H7 (cell line): ENCODE results near the gene GPR37L1. TPM values are rescaled to one million over a fixed set of nuclear protein-coding genes. Genes with fewer than 3 reads are reported as not detected.
A peak's percentile ranks its signal among the peaks of the same experiment; 100 is the strongest.

ENCODE experiments used
- DNase-seq: peaks from one replicate; pipeline ENCODE4 v3.0.0; 2012
- H3K27me3 ChIP-seq: 2 replicates; pipeline ENCODE4 v1.6.0; 2011; ENCODE audit warnings: mild to moderate bottlenecking, low read length; ENCODE audit not compliant: control insufficient read depth, insufficient read depth
- H3K36me3 ChIP-seq: replicated peaks from 2 replicates; pipeline ENCODE4 v1.5.1; 2011; ENCODE audit warnings: low read length; ENCODE audit not compliant: control insufficient read depth, insufficient read depth
- H3K4me3 ChIP-seq: 2 replicates; pipeline ENCODE4 v1.5.1; 2011; ENCODE audit warnings: low read depth, mild to moderate bottlenecking, control low read depth, low read length, moderate library complexity; ENCODE audit not compliant: insufficient read depth
- total RNA-seq: library from RNA; depleted of rRNA; stranded (reverse); fragments of >200 nt; shearing (Covaris generic); gene quantifications from 2 replicates; pipeline ENCODE4 v1.2.3, GENCODE V29; 2014; rRNA removed

Gene GPR37L1, protein sequence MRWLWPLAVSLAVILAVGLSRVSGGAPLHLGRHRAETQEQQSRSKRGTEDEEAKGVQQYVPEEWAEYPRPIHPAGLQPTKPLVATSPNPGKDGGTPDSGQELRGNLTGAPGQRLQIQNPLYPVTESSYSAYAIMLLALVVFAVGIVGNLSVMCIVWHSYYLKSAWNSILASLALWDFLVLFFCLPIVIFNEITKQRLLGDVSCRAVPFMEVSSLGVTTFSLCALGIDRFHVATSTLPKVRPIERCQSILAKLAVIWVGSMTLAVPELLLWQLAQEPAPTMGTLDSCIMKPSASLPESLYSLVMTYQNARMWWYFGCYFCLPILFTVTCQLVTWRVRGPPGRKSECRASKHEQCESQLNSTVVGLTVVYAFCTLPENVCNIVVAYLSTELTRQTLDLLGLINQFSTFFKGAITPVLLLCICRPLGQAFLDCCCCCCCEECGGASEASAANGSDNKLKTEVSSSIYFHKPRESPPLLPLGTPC
- total RNA-seq = under 0.01 TPM in 1 of 2 replicates, not detected in the other

DNA sequence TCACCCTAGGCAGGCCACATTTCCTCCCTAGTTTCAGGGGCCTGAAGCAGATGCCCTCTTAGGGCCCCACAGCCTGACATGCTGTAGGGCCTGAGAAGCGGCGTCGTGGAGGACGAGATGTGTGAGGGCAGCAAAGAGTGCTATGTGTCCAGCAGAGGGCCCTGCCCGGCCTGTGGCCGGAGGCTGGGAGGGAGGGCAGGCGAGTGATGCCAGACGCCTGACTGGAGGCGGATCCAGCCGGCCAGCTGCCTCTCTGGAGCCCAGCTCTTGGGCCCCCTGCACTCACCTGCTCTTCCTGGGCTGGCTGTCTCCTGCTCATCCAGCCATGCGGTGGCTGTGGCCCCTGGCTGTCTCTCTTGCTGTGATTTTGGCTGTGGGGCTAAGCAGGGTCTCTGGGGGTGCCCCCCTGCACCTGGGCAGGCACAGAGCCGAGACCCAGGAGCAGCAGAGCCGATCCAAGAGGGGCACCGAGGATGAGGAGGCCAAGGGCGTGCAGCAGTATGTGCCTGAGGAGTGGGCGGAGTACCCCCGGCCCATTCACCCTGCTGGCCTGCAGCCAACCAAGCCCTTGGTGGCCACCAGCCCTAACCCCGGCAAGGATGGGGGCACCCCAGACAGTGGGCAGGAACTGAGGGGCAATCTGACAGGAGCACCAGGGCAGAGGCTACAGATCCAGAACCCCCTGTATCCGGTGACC, at the start of gene GPR37L1:
Gene GPR37L1, plus strand, starts transcription at position 279 of the 697 bp plus-strand sequence. Its CDS starts 47 bp downstream, at position 326.
- H3K36me3 ChIP-seq = no peaks in the 10 kb centered on the region
- H3K4me3 ChIP-seq = no peak within 1 kb of the TSS
- DNase-seq = peak; percentile 94
- H3K27me3 ChIP-seq = no peaks in the 10 kb centered on the region

DNA sequence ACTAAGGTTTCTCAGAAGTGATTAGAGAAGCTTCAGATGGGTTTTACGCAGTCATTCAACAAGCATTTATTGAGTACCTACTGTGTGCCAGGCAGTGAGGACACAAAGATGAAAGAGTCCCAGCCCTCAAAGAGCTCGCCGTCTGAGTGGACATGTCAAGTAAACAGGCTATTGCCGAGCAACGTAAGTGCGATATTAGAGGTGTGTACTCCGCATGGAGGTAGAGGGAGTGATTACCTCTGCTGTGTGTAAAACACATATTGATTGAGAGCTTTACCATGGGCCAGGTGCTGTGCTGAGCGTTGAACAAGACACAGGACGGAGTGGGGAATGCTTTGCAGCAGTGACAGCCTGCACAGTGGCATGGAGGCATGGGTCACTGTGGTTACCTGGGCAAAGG, 49.5 kb upstream of the GPR37L1 start:
- H3K36me3 ChIP-seq = no peaks in the 10 kb centered on the region
- H3K27me3 ChIP-seq = no peaks in the 10 kb centered on the region
- no peak overlapping the region for H3K4me3 ChIP-seq
- DNase-seq = no peak

DNA sequence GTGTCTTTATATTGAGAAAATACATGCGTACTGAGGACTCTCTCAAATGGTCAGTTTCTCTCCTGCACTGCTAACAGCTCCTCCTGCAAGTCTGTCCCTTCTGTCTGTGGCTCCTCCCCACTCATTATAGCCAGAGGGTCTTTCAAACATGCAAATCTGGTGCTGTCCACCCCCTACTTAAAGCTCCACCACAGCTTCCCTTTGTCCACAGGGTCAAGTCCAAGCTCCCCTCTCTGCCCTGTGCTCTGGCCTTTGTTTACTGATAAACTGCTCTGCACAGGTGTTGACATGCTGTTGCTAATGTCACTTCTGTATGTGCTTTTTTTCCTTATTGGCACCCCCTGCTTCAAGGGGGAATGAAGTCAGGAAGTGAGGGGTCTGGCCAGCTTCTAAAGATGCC, 47.7 kb upstream of the GPR37L1 start:
- H3K27me3 ChIP-seq = no peaks in the 10 kb centered on the region
- H3K4me3 ChIP-seq = no peak overlapping the region
- no peaks in the 10 kb centered on the region for H3K36me3 ChIP-seq
- DNase-seq = no peak

DNA sequence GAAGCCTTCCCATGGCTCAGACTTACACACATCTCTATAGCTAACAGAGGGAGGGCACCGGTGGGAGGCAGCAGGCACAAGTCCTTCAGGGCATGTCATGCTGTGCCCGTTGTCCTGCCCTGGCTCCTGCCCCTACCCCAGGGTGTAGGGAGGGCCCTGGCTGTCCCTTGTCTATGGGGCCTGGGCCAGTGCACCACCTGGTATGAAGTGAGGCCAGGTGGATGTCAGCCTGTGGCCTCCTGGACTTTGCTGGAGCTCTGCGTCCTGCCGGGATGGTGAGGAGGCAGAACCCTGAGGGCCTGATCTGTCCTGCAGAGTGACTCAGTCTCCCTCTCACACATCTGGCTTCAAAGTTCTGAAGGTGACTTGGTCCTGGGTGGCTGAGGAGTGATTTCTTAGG, 47.3 kb upstream of the GPR37L1 start:
- no peak for DNase-seq

DNA sequence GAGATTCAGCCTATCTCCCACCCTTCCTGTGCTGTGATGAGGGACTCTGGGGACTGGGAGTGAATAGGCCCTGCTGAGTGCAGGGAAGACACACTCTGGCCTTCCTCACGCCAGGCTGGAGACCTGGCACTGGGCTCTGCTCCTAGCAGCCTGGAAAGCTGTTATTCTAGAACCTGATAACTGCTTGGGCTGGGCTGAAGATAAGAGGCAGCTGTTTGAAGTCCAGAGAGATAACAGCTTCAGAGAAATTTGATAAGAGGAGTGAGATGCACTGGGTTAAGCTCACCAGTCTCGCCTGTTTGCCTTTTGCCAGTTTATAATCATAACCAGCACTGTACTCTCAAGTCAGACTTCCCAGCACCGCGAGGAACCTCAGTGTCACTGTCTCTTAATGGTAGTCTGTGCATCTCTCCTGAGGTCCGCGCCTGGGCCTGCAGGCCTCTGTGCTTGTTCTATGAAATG, 46.6 kb upstream of the GPR37L1 start:
- Histone ChIP-seq H3K36me3 (no peaks in the 10 kb centered on the region), H3K27me3 (no peaks in the 10 kb centered on the region), H3K4me3 (no peak overlapping the region)
- no peak for DNase-seq

More for the DNA sequence above, 47.3 kb upstream of the GPR37L1 start:
- H3K27me3 ChIP-seq = no peaks in the 10 kb centered on the region
- no peak overlapping the region for H3K4me3 ChIP-seq
- no peaks in the 10 kb centered on the region for H3K36me3 ChIP-seq

DNA sequence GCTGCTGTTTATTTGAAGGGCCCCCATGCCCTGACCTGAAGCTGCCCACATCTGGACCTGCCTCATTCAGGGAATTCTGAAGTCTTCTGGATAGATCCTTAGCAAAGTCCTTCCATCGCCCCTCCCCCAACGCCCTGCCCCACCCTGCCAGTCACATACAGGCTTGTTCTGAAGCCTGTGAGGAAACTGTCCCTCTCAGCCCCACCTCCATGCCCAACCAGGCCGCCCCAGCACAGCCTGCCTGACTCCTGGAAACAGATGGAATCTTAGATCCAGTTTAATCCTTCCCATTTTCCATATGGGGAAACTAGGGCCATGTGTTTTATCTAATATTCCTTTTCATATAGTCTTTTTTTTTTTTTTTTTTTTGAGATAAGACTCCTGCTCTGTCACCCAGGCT, 44.5 kb upstream of the GPR37L1 start:
- no peak for DNase-seq
- H3K4me3 ChIP-seq = no peak overlapping the region
- H3K27me3 ChIP-seq = no peaks in the 10 kb centered on the region
- no peaks in the 10 kb centered on the region for H3K36me3 ChIP-seq

DNA sequence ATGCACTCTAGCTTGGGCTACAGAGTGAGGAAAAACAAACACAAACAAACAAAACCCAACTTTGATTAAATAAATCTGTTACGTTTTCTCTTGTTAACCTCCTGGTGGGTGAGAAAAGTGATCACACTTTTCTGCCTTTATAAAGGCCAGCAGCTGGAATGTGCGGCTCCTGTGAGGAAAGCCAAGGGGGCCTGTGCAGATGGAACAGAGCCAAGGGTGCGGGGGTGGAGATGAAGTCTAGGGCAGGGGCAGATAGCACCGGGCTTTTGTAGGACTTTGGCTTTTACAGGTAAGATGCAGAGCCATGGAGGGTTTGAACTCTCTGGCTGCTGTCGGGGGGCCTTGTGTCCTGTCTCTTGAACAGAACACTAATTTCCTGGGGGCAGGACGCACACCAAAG, 40.7 kb upstream of the GPR37L1 start:
- DNase-seq = no peak
- Histone ChIP-seq H3K4me3 (no peak overlapping the region), H3K27me3 (no peaks in the 10 kb centered on the region), H3K36me3 (no peaks in the 10 kb centered on the region)

DNA sequence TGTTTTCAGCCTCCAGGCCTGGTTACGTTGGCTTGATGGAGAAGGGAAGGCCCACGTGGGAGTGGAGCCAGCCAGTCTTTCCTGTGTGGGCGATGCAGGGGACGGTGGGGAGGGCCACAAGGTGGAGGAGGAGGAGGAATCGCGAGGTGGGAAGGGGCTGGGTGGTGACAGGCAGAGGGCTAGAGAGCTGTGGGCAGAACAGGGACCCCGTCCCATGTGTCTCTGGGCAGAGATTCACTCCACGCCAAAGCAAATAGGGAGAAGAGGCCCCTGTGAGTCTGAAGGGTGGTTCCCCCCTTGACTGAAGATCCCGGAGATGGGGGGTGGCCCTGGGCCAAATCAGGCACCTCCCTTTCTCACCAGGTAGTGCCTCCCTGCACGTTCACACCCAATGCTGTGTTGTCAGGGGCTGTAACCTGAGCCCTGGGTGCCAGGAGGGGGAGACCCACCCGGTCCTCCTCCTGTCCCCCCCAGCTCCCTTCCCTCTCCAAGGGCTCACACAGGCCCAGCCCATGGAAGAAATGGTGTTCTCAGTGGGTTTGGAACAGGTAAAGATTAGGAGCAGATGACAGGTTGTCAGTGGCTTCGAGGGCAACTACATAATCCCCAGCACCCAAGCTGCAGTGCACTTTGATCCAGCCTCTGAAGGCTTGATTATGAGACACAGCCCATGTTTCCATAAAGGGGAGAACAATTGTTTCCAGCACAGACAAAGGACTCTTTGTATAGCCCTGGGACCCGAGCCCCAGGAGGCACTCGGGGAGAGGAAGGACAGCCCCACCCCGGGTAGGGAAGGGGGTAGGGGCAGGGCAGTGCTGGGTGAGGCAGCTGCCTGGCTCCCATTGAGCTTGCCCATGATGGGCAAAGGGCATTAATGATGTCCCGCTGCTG, 37.7 kb upstream of the GPR37L1 start:
- Histone ChIP-seq H3K36me3 (no peaks in the 10 kb centered on the region), H3K4me3 (no peak overlapping the region), H3K27me3 (no peaks in the 10 kb centered on the region)
- peak; percentile 79 for DNase-seq

DNA sequence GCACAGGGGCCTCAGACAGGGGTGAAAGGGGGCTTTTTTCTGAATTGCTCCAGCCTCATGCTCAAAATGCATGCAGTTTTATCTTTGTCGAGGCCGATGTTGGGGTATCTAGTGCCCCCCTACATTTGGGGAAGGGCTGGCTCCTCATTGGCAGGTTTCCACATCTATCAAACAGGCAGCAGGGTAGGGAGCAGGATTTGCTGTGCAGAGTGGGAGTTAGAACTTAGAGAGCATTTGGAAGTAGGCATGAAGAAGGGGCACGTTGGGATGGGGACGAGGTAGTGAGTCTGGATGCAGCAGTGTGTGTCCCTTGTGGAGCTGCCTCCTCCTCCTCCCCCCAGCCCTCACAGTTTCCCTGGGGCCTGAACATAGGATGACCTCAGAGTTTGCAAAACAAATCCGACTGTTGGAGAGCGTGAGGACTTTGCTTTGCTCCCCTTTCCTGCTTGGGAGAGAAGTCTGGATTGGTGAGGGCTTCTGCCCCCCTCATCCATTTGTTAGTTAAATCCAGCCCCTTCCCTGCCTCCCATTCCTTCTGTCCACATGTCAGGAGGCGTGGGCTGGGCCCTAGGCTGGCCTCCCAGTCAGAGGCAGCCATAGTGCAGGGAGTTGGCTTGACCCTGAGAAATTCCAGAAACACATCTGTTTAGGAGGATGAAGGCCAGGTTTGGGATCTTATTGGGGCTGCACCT, 36.9 kb upstream of the GPR37L1 start:
- DNase-seq = peak; percentile 72
- Histone ChIP-seq H3K27me3 (no peaks in the 10 kb centered on the region), H3K36me3 (no peaks in the 10 kb centered on the region), H3K4me3 (no peak overlapping the region)

DNA sequence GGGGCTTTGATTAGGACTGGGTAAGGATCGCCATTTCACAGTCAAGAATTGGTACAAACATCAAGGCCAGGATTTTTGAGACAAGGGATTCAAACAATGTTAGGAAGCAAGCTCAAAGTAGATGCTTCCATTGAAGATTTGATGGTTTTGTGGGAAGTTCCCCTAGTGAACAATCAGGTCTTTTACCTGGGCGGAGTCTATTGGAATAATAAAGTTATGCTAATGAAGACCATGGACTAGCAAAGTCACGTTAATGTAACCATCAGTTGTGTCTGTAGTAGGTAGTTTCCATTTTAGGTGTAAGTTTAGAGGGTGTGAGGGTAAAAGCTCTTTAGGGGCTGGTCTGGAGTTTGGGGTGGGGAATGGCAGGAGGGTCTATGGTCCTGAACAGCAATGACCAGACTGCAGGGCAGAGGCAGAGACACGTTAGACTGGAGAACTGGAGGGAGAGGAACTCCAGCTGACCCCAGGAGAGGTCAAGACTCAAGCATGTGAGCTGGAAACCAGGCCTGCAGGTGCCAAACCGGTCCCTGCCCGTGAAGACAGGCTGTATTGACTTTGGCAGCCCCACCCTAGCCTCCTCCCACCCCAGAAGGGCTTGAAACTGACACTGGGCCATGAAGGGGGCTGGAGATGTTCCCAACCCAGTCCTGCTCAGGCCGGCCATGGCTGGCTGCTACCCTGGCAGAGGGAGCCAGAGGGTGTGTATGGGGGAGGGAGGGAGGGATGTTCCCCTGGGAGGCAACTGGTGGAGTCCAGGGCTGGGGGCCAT, 36.0 kb upstream of the GPR37L1 start:
- no peak overlapping the region for H3K4me3 ChIP-seq
- DNase-seq = peak; percentile 64
- H3K27me3 ChIP-seq = no peaks in the 10 kb centered on the region
- no peaks in the 10 kb centered on the region for H3K36me3 ChIP-seq

DNA sequence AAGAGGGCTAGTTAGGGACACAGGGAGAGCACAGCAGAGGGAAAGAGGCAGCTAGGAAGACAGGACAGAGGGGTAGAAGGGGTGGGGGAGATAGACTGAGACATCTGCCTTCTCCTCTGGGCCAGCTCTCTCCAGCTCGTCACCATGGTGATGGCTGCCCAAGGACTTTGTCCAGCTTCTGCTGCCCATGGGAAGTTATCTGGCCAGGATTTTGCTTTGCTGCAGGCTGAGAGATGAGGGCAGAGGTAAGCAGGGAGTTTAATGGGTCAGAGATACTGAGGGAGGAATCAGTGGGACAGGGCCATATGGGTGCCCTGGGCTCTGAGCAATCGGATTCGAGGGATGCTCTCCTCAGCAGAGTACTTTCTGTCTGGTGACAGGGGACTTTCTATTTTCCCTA, 34.5 kb upstream of the GPR37L1 start:
- no peaks in the 10 kb centered on the region for H3K27me3 ChIP-seq
- H3K4me3 ChIP-seq = no peak overlapping the region
- peak; percentile 23 for DNase-seq
- no peaks in the 10 kb centered on the region for H3K36me3 ChIP-seq

DNA sequence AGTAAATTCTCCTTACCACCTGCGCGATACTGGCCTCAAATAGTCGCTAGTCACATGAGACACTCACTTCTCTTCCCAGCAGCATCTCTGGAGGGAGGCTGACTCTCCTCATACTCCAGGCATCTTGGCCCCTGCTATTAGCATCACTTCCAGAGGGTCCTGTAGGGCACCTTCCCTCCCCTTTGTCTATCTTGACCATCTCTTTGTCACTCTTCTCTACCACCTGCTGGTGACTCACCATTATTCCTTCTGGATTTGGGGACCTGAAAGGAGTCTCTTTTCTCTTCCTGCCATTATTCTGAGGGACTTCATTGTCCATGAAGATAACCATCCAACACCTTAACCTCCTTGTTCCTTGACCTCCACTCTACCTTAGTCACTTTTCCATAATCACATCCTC, 31.7 kb upstream of the GPR37L1 start:
- DNase-seq = peak; percentile 68
- no peaks in the 10 kb centered on the region for H3K27me3 ChIP-seq
- H3K4me3 ChIP-seq = no peak overlapping the region
- H3K36me3 ChIP-seq = no peaks in the 10 kb centered on the region

DNA sequence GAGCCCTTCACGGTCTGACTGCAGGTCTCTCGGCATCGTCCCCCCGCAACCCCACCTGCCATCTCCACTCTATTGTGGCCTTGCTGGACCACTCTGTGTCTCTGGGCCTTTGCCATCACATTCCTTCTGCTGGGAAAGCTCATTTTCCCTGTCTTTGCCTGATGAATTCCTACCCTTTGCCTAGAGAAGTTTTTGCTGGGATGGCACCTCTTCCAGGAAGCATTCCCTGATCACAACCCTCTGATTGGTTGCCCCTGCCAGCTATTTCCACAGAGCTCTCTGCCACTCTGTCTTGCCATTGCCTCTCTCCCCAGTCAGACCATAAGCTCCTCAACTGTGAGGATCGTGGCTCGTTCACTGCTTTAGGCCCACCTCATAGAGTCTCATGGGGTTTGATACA, 28.9 kb upstream of the GPR37L1 start:
- Histone ChIP-seq H3K27me3 (no peaks in the 10 kb centered on the region), H3K36me3 (no peaks in the 10 kb centered on the region), H3K4me3 (no peak overlapping the region)
- no peak for DNase-seq
